Upper lobe of left lung (tissue), 6 donors: ENCODE measurements around the gene TMEM129. TPM values are rescaled to one million over a fixed set of nuclear protein-coding genes. Genes with fewer than 3 reads are reported as not detected.

Source experiments
- ATAC-seq, 2 donors: fragments of 200-7000 bp; cut with Tn5 transposase; one replicate each; pipeline ENCODE4 v1.9.1; 2022; ENCODE audit warnings: mild to moderate bottlenecking in 2 of 2, moderate library complexity in 2 of 2; ENCODE audit not compliant: low FRiP score in 2 of 2
- DNase-seq, 2 donors: peaks; one replicate each; pipeline ENCODE4 v3.0.0-alpha.2; 2019 to 2020
- H3K27ac ChIP-seq, 4 donors: fragments of 200-600 bp; sonication (generic); one replicate each; pipeline ENCODE4 v1.5.1; 2016 to 2019
- H3K27me3 ChIP-seq, 4 donors: fragments of 200-600 bp; sonication (generic); one replicate each; pipeline ENCODE4 v1.5.1; 2017 to 2019
- H3K36me3 ChIP-seq, 4 donors: fragments of 200-600 bp; sonication (generic); one replicate each; pipeline ENCODE4 v1.5.1; 2016 to 2019
- H3K4me1 ChIP-seq, 4 donors: fragments of 200-600 bp; sonication (generic); one replicate each; pipeline ENCODE4 v1.5.1; 2018 to 2019
- H3K4me3 ChIP-seq, 4 donors: fragments of 200-600 bp; sonication (generic); one replicate each; pipeline ENCODE4 v1.5.1; 2017 to 2019; ENCODE audit warnings: mild to moderate bottlenecking in 2 of 4, moderate library complexity in 1 of 4
- H3K9me3 ChIP-seq, 4 donors: fragments of 200-600 bp; sonication (generic); one replicate each; pipeline ENCODE4 v1.5.1; 2018 to 2019
- CTCF ChIP-seq, 6 experiments: fragments of 450-650 bp in 4 of 6; fragments of 200-600 bp in 2 of 6; sonication (generic) in 2 of 6; IDR thresholded peaks; one replicate each; pipeline ENCODE4 v1.5.1; 2016 to 2019; ENCODE audit warnings: antibody characterized with exemption in 6 of 6
- EP300 ChIP-seq, 4 donors: sonication (generic); formaldehyde crosslinking; IDR thresholded peaks; one replicate each; pipeline ENCODE4 v1.5.1; 2017; ENCODE audit warnings: antibody characterized with exemption in 4 of 4, control low read depth in 2 of 4
- POLR2A ChIP-seq, 4 donors: fragments of 450-650 bp; IDR thresholded peaks; one replicate each; pipeline ENCODE4 v1.5.1; 2016 to 2017; ENCODE audit warnings: antibody characterized with exemption in 4 of 4, mild to moderate bottlenecking in 2 of 4
- POLR2AphosphoS5 ChIP-seq, 2 donors: sonication (generic); formaldehyde crosslinking; IDR thresholded peaks; one replicate each; pipeline ENCODE4 v1.5.1; 2017; ENCODE audit warnings: antibody characterized with exemption in 2 of 2
- WGBS, 2 donors: methylation state at CpG; one replicate each; pipeline ENCODE4 v1.1.5; 2017 to 2018; 5-methylcytosine and 5-hydroxymethylcytosine counted together
- total RNA-seq, 6 donors: library from RNA; depleted of rRNA in 4 of 6; stranded (reverse); fragments of >200 nt in 4 of 6; gene quantifications; one replicate each; pipeline versions ENCODE4 v1.1.0 to v1.2.1, GENCODE V29; 2016 to 2021
- donor health status: DM: no; HTN: no; CAD: no; lungs with moderate emphysema.
- donor health status: DM: no; HTN: yes; CAD: no; lungs with severe emphysema.

TMEM129 gene
- total RNA-seq, 6 donors from 2014 or later = 38.9 to 99.1 (median 49.6) TPM

- peak overlapping the region in 3 of 4 donors; percentile 35 to 87 (median 77) for H3K27ac ChIP-seq
- peaks cover 0 to 11% (median 1%) of the 10 kb centered on the region in 4 donors for H3K27me3 ChIP-seq
Measured at GRCh38 chr4:1765409-1766072, 44.4 kb upstream of the TMEM129 start.

GRCh38 chr4:1764670-1765069 lies 43.5 kb upstream of the TMEM129 start:
- Histone ChIP-seq H3K27me3 (peaks cover 0 to 11% (median 1%) of the 10 kb centered on the region in 4 donors), H3K4me3 (no peak overlapping the region), H3K27ac (no peak overlapping the region), H3K9me3 (no peaks in the 10 kb centered on the region), H3K36me3 (no peaks in the 10 kb centered on the region), H3K4me1 (peaks cover 38 to 70% (median 56%) of the 10 kb centered on the region in 4 donors)
- 94% methylated on average over 5 to 9 of the region's 9 CpGs for WGBS, 2 donors
- ATAC-seq (no peak), DNase-seq (no peak)
- TF ChIP-seq EP300 (IDR thresholded peaks at IDR 0.05) (no peak), POLR2A (IDR thresholded peaks at IDR 0.05) (no peak), POLR2AphosphoS5 (IDR thresholded peaks at IDR 0.05) (no peak), CTCF (IDR thresholded peaks at IDR 0.05) (no peak)

More at GRCh38 chr4:1765409-1766072, 44.4 kb upstream of the TMEM129 start:
- Histone ChIP-seq H3K36me3 (no peaks in the 10 kb centered on the region), H3K9me3 (no peaks in the 10 kb centered on the region), H3K4me3 (no peak overlapping the region), H3K4me1 (peaks cover 31 to 67% (median 53%) of the 10 kb centered on the region in 4 donors)
- 79 to 86% methylated on average over 8 to 10 of the region's 10 CpGs for WGBS, 2 donors
- TF ChIP-seq POLR2A (IDR thresholded peaks at IDR 0.05) (no peak), EP300 (IDR thresholded peaks at IDR 0.05) (no peak), POLR2AphosphoS5 (IDR thresholded peaks at IDR 0.05) (no peak), CTCF (IDR thresholded peaks at IDR 0.05) (no peak)
- DNase-seq (no peak), ATAC-seq (no peak)

GRCh38 chr4:1763550-1764080 lies 42.5 kb upstream of the TMEM129 start:
- Histone ChIP-seq H3K4me3 (peak overlapping the region in 3 of 4 donors; percentile 12 to 26 (median 26)), H3K9me3 (no peaks in the 10 kb centered on the region), H3K27me3 (peaks cover 0 to 11% (median 1%) of the 10 kb centered on the region in 4 donors), H3K27ac (peak overlapping the region in 2 of 4 donors; percentile 45 to 54), H3K4me1 (peaks cover 41 to 64% (median 46%) of the 10 kb centered on the region in 4 donors), H3K36me3 (no peaks in the 10 kb centered on the region)
- no peak for DNase-seq
- TF ChIP-seq EP300 (IDR thresholded peaks at IDR 0.05) (no peak), POLR2AphosphoS5 (IDR thresholded peaks at IDR 0.05) (no peak), POLR2A (IDR thresholded peaks at IDR 0.05) (no peak), CTCF (IDR thresholded peaks at IDR 0.05) (peak in 1 of 6 experiments; percentile 23)
- WGBS, 2 donors = 10 to 18% methylated on average over 14 to 35 of the region's 36 CpGs
- peak in 1 of 2 donors; percentile 52 for ATAC-seq

GRCh38 chr4:1763070-1763549 lies 42.0 kb upstream of the TMEM129 start:
- 52% methylated on average over 13 of the region's 31 CpGs; no CpG with 5 or more reads in 1 of the 2 donors for whole genome bisulfite sequencing, 2 donors
- peaks cover 41 to 59% (median 41%) of the 10 kb centered on the region in 4 donors for H3K4me1 ChIP-seq
- H3K9me3 ChIP-seq = no peaks in the 10 kb centered on the region
- no peaks in the 10 kb centered on the region for H3K36me3 ChIP-seq
- TF ChIP-seq POLR2AphosphoS5 (IDR thresholded peaks at IDR 0.05) (no peak), EP300 (IDR thresholded peaks at IDR 0.05) (no peak), CTCF (IDR thresholded peaks at IDR 0.05) (no peak), POLR2A (IDR thresholded peaks at IDR 0.05) (no peak)
- no peak for DNase-seq
- peak overlapping the region in 2 of 4 donors; percentile 45 to 54 for H3K27ac ChIP-seq
- ATAC-seq = no peak
- peaks cover 0 to 11% (median 1%) of the 10 kb centered on the region in 4 donors for H3K27me3 ChIP-seq
- H3K4me3 ChIP-seq = peak overlapping the region in 3 of 4 donors; percentile 12 to 26 (median 26)
